Left lobe of liver (tissue), 2 donors: Measurements from ENCODE around the gene BARD1. TPM values are rescaled to one million over a fixed set of nuclear protein-coding genes. Genes with fewer than 3 reads are reported as not detected.
A peak's percentile ranks its signal among the peaks of the same experiment; 100 is the strongest.
"Not testable (repeated sequence)": the region's sequence is repeated elsewhere in the genome, so short reads cannot be mapped to it uniquely, and the experiment has no call there.

Experiments used
- ATAC-seq: fragments of 200-7000 bp; cut with Tn5 transposase; one replicate; pipeline ENCODE4 v1.9.1; 2020; ENCODE audit warnings: mild to moderate bottlenecking, moderate library complexity
- DNase-seq: peaks from one replicate; pipeline ENCODE4 v3.0.0-alpha.2; 2020; ENCODE audit warnings: low spot score
- total RNA-seq: library from RNA; stranded (reverse); gene quantifications from one replicate; pipeline ENCODE4 v1.2.1, GENCODE V29; 2021
- donor health status: DM: no; HTN: no; CAD: no; lungs with moderate emphysema.
- donor health status: DM: no; HTN: yes; CAD: no.

The BARD1 gene
- total RNA-seq, 1 donor from 2014 or later, result 0.83 TPM

DNA sequence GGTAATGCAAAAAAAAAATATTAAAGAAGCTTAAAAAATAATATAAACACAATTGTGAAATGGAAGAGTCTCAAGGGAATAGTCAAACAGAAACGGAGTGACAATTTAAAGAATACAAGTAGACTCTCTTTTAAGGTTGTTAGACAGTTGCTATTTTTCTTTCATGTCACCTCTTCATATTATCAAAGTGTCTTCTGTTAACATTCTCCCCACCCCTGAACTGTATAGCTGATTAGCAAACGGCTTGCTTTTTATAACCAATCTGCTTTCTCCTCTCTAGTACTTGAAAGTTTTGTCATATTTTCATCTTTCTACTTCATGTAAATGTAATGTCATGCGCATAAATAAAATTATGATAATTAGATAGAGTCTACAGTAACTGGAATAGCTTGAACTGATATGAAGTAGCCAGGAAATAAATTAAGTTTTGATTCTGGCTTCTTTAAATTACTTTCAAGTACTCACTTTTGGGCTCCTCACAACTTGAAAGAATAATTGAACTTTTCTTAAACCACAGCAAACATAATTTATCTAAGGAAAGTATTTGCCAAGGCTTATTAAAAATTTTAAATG lies 37.0 kb downstream of the BARD1 start:
- DNase-seq (no peak), ATAC-seq (no peak)

DNA sequence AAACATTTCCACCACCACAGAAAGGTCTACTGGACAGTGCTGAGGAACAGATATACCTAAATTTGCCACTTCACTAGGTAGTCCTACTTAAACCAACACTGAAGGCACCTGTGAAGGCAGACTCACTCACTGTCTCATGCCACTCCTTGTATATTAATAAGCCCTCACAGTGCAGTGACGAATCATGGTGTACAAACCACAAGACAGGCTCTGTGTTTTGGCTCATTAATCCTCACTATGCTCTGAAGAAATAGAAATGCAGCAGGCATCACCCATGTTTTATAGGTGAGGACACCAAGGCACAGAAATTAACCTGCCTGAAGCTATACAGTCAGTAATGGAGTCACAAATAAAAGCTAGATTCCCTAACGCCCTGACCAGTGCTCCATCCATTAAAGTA lies 44.3 kb downstream of the BARD1 start:
- DNase-seq (no peak), ATAC-seq (no peak)

DNA sequence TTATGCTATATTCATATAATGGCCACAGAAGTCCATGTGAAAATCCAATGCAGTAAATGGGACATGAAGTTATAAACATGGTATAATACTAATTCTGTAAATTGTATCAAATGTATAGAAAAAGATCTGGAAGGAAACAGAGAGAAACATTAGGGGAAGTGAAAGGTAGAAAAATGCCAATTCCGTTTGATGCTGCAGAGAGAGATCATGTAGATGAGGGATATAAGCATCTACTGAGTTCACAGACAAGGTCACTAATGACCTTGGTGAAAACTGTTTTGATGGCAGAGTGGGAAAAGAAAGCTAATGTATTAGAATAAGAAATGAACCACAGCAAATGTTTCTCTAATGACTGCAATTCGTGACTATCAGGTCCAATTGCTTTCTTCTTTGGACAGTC lies 56.0 kb downstream of the BARD1 start:
- ATAC-seq, result no peak
- no peak for DNase-seq

DNA sequence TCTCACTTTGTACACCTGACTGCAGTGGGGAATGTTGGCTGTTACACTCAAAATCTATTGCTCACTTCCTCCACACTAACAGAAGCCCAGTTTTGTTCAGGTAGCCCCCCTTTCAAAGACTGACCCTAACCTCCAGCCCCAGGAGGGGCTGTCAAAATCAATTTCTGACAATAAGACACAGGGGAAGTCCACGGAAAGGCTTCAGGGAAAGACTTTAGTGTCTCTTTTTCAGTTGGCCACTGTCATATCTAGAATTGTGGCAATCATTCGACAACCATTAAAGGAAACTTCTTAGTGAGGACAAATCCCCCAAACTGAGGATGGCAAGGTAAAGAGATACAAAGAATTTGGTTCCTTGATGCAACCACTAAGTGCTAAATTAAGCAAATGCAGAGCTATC lies 59.0 kb downstream of the BARD1 start:
- ATAC-seq, result no peak

DNA sequence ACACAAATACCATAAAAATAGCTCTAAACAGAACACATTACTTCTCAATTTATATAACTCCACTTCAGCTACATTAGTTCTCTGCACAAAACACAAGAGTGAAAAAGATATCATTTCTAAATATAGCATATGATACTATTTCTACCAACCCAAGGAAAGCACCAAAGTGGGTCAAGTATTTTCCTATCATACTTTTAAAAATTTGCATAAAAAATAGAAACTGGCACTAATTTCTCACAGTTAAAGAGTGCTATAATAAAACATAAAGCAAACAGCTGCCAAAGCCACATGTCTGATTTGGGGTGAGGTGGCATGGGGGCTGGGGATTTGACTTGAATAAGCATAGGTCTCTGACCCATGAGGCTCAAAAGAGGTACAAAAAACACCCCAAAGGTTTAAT lies 61.5 kb downstream of the BARD1 start:
- ATAC-seq, result no peak

More for the DNA sequence above, 59.0 kb downstream of the BARD1 start:
- DNase-seq, result no peak

DNA sequence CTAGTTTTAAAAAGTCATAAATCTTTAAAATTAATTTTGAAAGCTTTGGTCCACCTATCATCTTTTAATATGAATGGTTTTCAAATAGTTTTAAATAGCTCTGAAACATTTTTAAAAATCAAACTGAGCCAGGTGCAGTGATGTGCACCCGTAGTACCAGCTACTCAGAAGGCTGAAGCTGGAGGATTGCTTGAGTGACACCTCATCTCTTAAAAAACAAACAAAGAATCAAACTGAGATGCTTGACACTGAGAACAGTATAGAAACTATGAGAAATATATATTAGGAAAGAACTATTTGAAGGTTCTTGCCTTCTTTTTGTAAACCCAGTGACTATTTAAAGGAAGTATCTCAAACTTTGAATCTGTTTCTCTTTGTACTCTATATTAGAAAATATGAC lies 67.4 kb downstream of the BARD1 start:
- ATAC-seq (no peak), DNase-seq (no peak)

More for the DNA sequence above, 61.5 kb downstream of the BARD1 start:
- no peak for DNase-seq

DNA sequence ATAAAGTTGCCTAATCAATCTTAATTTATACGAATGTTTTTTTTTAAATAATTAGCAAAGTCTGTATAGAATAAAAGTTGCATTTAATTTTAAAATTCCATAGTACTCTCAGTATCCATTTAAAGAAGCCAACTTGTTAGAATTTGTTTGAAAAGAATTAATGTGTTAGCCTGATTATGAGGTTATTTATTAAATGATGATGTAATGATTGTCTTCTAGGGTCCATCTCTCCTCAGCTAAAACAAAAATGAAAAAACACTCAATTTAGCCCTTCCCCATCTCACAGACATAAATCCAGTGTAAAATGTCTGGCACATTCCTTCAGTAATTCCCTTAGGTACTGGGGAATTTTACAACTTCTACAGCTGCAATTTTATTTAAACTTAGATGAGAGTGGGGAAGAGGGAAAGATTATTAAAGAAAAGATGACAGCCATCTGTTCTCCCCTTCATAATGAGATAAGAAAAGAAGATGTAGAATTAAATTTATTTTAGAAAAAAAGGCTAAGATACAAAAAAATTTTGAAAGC lies 68.6 kb downstream of the BARD1 start:
- no peak for DNase-seq

DNA sequence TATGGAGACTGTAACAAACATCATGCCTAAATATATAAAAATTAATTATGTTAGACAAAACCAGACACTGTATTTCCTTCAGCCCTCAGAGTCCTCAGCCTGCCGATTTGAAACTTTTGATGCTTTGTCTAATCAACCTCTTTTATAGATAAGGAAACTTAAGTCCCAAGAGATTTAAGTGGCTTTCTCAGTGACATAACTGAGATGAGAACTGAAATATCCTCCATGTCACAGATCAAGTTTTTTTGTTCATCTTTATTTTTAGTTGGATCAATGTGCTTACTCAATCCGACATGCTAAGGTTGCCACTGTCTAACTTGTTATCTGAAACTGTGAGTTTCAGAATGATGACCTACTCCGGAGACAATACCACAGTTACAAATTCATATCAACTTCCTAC lies 72.3 kb downstream of the BARD1 start:
- DNase-seq (no peak), ATAC-seq (no peak)

More for the DNA sequence above, 68.6 kb downstream of the BARD1 start:
- ATAC-seq, result no peak

DNA sequence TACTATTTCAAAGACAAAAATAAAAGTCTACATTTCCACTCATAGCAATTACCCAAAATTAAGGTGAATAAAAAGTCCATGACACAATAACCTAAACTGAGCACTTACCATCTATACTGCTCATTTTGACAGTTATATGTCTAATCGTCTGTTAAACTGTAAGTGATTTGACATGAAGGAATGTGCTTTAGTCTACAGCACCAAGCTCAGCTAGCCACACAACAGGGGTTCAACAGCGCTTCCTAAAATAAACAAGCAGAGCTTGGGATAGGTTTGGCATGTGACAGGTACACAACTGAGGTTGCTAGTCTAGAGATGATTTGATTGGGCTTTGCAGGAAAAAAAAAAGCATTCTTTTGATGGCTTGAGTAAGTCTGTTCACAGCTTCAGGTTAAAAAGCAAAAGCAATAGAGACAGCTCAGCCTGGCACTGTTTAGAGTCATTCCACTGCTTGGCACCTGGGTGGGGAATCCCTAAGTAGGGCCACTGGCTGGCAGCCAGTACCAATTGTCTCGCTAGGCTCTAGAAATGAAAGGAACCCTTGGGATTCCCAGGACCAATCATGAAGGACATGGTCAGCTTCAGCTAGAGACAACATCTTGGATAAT lies 78.6 kb downstream of the BARD1 start:
- DNase-seq, result no peak
- ATAC-seq, result no peak

DNA sequence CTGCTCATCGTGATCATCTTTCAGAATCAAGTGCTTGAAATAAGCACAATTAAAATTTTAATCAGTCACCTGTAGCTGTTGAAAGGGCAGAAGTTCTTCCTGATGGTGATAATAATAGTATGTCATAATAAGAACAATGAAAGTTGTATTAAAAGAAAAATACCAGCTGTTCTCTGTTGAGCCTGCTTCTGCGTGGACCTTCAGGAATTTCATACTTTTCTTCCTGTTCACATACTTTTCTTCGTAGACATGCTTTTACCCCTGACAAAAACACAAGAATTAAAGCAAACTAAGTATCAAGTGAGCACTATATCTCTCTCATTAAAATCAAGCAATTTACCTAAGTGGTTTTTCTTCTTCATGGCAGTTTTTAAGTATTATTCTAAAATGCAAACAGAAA lies 79.2 kb downstream of the BARD1 start:
- no peak for DNase-seq
- no peak for ATAC-seq

DNA sequence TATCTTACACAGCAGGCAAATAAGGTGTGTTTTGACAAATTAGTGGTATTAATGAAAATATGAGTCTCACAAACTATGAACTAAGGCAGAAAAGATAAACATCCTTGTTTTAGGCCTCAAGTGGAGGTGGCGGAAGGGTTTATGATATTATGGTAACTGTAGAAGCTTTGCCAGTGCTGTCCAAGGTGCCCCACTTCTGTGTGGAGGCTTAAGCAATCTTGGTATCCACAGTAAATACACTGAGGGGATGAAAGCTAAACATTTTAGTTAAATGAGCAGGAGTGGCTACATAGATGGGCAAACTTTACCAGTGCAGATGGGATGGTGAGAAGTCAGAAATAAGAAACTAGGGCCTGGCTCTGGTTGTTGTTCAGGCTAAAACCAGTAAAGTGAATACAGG lies 84.7 kb downstream of the BARD1 start:
- ATAC-seq (no peak), DNase-seq (no peak)

DNA sequence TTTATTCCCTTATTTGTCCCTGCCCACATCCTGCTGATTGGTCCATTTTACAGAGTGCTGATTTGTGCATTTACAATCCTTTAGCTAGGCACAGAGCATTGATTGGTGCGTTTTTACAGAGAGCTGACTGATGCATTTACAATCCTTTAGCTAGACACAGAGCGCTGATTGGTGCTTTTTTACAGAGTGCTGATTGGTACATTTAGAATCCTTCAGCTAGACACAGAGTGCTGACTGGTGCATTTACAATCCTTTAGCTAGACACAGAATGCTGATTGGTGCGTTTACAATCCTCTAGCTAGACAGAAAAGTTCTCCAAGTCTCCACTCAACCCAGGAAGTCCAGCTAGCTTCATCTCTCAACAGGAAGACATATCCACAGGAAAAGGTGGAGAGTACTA lies 91.6 kb downstream of the BARD1 start:
- not testable (repeated sequence) for ATAC-seq, DNase-seq

DNA sequence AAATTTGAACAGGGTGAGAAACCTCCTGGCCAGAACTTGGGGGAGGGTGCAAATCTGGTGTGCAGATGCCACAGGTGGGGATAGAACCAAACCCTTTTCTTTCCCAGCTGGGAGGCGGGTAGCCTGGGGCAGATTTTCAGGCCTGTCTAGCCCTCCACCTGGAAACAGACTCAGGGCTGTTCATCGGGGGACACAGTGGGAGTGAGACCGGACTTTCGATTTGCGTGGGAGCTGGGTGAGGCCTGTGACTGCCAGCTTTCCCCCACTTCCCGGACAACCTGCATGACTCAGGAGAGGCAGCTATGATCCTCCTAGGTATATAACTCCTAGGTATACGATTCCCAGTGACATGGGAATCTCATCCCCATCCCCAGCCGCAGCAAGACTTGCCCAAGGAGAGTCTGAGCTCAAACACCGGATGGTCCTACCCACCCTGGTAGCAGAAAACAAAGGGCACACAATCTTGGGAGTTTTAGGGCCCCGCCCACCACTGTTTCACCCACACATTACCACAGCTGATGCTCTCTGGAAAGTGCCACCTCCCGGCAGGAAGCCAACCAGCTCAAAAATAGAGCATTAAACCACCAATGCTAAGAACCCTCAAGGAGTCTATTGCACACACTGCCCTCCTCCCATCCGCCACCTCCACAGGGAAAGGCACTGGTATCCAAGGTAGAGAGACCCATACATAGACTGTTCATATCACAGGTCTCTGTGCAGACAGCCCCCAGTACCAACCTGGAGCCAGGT lies 92.5 kb downstream of the BARD1 start:
- no peak for DNase-seq
- ATAC-seq, result no peak

DNA sequence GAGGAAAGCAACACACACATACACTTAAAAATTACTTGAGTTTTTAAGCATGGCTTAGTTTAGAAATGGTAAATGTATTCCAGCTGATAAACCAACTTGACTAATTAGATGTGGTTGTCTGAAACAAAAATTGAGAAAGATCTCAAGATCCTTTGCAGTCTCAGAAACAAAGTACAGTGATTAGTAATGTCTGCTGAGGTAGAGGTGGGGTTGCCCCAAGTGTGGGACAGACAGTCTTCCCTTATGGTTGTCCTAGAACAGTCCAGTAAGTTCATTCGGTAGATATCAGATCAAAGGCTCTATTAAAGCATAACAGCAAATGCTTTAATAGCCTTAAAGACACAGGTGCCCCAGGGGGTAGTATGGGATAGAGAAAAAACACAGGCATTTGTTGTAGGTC lies 94.5 kb downstream of the BARD1 start:
- no peak for DNase-seq
- ATAC-seq, result no peak

DNA sequence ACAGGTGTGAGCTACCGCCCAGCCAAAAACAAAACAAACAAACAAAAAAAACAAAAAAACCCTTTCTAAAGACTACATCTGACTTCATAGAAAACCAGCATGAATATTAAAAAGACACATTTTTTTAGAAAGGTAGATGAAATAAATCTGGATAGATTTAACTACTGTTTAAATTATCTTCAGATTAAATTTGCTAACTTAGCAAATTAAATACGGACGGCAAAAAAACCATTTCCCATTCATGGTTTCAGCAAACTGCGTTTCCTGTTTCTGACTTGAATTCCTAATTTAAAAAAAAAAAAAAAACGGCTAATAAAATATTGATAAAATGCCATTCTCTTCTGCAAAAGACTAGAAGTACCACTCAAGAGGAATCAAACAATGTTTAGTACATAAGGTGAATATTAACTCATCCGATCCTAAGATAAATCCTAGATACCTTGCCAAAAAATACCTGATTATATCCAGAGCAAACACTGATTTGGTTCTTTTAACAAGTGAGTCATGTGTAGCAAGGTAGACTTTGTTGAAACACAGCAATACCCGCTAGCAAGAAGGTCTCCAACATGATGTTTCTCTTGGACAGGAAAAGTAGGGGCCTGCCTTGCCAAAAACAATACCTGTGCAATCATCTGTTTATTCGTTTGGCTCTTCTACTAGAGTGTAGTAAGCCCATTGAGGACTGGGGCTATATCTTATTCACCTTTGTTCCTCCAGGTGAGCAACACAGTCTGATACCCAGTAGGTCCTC lies 96.2 kb downstream of the BARD1 start:
- ATAC-seq (peak; percentile 98), DNase-seq (peak; percentile 76)

DNA sequence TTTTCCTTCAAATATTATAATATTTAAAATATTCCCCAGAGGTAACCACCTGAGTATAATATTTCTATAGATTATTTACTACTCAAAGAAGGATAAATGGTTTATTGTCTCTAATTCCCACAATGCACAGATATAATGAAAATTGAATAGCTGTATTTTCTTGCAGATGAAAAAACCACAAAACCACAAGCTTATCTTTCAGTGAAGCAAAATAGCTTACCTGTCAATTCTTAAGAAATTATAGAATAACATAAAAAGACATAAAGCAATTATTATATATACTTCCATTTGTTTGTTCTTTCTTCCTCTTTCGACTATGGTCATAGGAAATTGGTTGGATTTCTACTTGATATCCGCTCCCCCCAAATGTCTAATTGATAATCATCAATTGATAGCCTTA lies 98.8 kb downstream of the BARD1 start:
- no peak for ATAC-seq
- DNase-seq, result no peak

DNA sequence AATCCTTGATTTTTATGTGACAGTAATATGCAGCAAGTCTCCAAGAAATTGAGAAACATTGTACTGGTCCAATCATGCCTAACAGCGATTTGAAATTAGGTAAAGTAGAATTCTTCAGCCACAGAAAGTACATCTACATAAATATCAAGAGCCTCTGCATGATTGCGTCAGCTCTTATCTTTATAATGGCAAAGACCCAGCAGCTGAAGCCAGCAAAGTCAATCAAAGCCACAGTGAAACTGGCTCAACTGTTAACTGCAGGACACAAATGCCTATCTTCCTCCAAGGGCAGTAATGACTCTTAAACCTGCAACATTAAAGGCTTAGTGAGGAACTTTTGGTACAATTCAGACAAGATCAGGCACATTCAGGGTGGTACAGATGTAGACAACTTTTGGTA lies 102.5 kb downstream of the BARD1 start:
- DNase-seq, result peak; percentile 67
- peak; percentile 97 for ATAC-seq

DNA sequence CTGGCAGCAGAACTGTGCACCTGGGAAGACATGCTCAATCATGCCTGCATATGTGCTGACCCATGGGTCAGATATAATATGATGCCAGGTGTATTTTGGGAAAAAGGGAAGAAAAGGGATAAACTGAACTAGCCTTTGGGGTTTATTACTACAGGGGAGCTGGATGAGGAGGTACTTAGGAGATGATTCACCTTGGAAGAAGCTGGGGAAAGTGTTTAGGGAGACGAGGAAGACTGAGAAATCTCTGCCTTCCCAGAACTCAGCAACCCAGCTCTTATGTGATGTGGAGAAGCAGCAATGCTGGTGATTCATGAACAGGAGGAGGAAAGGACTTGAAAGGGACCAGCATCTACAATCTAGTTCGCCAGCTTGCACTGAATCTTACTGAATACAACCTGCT lies 110.2 kb downstream of the BARD1 start:
- no peak for DNase-seq
- no peak for ATAC-seq

DNA sequence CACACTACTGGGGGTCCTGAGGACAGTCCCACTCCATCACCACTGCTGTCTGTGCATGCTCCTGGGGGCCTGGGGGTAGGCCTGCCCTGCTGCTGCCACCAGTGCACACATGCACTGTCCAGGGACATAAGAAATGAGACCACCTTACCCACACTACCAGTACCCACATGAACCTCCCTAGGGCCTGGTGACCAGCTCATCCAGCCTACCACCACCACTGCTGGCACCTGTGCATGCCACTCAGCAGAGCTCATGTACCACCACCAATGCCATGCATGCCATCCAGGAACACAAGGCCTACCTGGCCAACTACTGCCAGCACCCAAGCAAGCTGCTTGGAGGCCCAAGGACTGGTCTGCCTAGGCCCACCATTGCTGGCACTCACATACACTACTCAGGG lies 112.8 kb downstream of the BARD1 start:
- DNase-seq (no peak), ATAC-seq (no peak)

DNA sequence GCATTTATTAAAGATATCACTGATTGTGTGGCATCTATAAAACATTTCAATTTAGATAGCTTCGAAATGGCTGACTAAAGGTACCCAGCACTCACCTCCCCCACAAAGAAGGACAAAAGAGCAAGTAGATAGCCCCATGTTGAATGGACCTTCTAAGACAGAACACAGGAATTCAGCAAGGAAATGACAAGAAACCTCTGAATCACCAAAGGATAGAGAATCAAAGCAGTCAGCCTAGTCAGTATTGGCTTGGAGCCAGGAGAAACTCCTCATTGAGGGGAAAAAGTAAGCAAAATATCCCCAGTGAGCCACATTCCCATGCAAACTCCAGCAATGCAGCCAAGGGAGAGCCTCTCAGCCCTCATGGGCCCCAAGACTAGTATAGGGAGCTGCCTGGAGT lies 113.7 kb downstream of the BARD1 start:
- ATAC-seq (no peak), DNase-seq (no peak)

DNA sequence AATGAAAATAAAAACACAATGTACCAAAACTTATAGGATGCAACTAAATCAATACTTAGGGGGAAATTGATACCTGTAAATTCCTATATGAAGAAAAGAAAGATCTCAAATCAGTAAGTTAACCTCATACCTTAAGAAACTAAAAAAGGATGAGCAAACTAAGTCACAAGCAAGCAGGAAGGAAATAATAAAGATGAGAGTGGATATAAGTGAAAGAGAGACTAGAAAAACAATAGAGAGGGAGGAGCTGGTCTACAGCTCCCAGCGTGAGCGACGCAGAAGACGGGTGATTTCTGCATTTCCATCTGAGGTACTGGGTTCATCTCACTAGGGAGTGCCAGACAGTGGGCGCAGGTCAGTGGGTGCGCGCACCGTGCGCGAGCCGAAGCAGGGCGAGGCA lies 125.9 kb downstream of the BARD1 start:
- not testable (repeated sequence) for DNase-seq, ATAC-seq
